DOHH2 (cell line): ENCODE data around the gene CYBA.

Experiments
- EZH2phosphoT487 ChIP-seq: fragments of 200-600 bp; sonication (generic); IDR thresholded peaks from 2 replicates; pipeline ENCODE4 v1.6.1; 2017; ENCODE audit warnings: borderline replicate concordance, mild to moderate bottlenecking, antibody characterized with exemption, low read length, moderate library complexity, mixed read lengths
- TF ChIP-seq, protein P1 (sequence below): fragments of 200-600 bp; sonication (generic); IDR thresholded peaks from one replicate; pipeline ENCODE4 v1.5.1; 2014; ENCODE audit warnings: antibody characterized with exemption, mild to moderate bottlenecking, low read depth, low read length; ENCODE audit not compliant: poor library complexity, severe bottlenecking

DNA sequence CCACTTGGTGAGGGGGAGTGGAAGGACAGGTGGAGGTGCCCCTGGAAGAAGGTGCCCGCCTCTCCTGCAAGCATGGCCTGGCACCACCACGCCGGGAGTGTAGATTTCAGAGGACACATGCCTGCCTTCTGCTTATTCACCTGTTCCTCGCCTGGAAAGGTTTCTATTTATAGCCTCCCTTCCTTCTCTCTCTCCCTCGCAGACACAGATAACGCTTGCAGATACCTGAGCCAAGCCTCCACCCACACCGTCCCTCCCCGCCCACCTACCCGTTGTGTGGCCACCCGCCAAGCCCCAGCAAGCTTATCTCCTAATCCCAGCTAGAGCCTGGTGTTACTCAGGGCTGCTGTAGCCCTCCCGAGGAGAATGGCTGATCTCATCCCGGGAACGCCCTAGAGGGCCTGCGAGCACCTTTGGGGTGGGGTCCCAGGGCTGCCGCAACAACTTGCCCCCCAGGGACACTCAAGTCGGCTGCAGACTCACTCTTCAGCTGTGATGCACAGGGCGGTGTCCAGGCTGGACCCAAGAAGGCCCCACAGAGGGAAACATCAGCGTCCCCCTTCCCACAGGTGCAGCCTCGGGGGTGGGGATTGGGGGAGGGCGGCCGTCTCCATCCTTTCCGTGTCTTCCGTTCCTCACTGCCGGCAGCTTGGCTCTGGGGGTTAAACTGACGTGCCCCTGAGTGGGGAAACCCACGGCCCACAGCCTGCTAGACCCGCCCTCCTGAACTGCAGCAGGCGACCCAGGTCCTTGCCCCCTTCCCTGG lies 37.3 kb upstream of the CYBA start:
- TF ChIP-seq, protein P1, sequence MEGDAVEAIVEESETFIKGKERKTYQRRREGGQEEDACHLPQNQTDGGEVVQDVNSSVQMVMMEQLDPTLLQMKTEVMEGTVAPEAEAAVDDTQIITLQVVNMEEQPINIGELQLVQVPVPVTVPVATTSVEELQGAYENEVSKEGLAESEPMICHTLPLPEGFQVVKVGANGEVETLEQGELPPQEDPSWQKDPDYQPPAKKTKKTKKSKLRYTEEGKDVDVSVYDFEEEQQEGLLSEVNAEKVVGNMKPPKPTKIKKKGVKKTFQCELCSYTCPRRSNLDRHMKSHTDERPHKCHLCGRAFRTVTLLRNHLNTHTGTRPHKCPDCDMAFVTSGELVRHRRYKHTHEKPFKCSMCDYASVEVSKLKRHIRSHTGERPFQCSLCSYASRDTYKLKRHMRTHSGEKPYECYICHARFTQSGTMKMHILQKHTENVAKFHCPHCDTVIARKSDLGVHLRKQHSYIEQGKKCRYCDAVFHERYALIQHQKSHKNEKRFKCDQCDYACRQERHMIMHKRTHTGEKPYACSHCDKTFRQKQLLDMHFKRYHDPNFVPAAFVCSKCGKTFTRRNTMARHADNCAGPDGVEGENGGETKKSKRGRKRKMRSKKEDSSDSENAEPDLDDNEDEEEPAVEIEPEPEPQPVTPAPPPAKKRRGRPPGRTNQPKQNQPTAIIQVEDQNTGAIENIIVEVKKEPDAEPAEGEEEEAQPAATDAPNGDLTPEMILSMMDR = no peak
- TF ChIP-seq EZH2phosphoT487 = no peak
